Measurements from ENCODE around the gene NUDT2. TPM values are rescaled to one million over a fixed set of nuclear protein-coding genes. Genes with fewer than 3 reads are reported as not detected.

Gene NUDT2
- total RNA-seq, 2 experiments from 2014 or later: 23.8 to 28.0 TPM

DNA sequence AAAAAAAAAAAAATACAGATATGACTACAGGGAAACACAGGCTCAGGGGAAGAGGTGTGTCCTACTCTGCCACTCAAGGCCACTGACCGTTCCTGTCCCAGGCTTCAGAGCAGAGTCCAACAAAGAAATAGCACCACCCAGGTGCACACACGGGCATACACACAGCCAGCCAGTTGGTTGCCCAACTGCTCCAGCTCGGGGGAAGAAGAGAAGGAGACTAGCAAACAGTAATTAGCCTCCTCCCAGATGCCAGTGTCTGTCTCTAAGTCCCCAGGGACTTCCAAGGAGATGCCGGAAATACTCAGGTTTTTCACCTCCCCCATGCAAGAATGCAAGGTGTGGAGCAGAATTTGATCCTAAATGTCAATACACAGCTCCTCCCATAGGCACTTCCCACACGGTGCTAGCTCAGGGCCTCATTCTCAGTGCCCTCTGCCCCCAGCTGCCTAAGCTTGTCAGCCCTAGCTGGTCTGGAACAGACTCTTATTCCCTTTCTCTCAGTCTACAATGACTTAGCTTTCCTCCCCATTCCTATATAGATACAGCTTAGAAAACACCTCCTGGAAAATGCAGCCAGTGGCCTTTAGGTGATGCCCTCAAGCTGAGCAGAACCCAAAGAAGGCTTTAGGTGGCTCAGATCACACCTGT is 45.7 kb downstream of the NUDT2 start:
- intact Hi-C loops (cut with micrococcal nuclease; ENCODE audit: unreplicated experiment): no loop called here
- CTCF ChIA-PET (ENCODE audit: unreplicated experiment): interaction anchor here (0.6 to 1.8 kb wide), 2 partner anchors 42 to 43 kb away, joined by 3 to 6 read pairs; no protein-coding TSS in a partner anchor
- Histone ChIP-seq H3K79me2 (ENCODE audit: insufficient read depth, low read depth, low read length) (no peaks in the 10 kb centered on the region), H3K9me3 (ENCODE audit: low read length) (no peaks in the 10 kb centered on the region), H3K36me3 (ENCODE audit: insufficient read depth, low read length) (no peaks in the 10 kb centered on the region; the same call in 1 of the 2 replicates), H3K27ac (ENCODE audit: low read depth, low read length, poor library complexity, severe bottlenecking) (no peak overlapping the region), H3K4me1 (ENCODE audit: insufficient read depth, low read length, poor library complexity, severe bottlenecking) (peaks cover 29% of the 10 kb centered on the region), H3K9me2 (ENCODE audit: insufficient read depth, low read length) (no peaks in the 10 kb centered on the region), H3K4me3 (ENCODE audit: low read depth, low read length, poor library complexity, severe bottlenecking) (no peak overlapping the region), H4K20me1 (ENCODE audit: insufficient read depth, low read length) (no peaks in the 10 kb centered on the region), H3K4me2 (ENCODE audit: low read length) (peak overlapping the region; percentile 86), H2AFZ (ENCODE audit: low read length) (no peak overlapping the region)
- TF ChIP-seq, protein P1, sequence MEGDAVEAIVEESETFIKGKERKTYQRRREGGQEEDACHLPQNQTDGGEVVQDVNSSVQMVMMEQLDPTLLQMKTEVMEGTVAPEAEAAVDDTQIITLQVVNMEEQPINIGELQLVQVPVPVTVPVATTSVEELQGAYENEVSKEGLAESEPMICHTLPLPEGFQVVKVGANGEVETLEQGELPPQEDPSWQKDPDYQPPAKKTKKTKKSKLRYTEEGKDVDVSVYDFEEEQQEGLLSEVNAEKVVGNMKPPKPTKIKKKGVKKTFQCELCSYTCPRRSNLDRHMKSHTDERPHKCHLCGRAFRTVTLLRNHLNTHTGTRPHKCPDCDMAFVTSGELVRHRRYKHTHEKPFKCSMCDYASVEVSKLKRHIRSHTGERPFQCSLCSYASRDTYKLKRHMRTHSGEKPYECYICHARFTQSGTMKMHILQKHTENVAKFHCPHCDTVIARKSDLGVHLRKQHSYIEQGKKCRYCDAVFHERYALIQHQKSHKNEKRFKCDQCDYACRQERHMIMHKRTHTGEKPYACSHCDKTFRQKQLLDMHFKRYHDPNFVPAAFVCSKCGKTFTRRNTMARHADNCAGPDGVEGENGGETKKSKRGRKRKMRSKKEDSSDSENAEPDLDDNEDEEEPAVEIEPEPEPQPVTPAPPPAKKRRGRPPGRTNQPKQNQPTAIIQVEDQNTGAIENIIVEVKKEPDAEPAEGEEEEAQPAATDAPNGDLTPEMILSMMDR (conservative IDR thresholded peaks at IDR 0.05; ENCODE audit: low read length): peak; percentile 38; the same call in 1 of the 2 replicates
- TF ChIP-seq EZH2phosphoT487 (IDR thresholded peaks at IDR 0.05; ENCODE audit: borderline replicate concordance, low read depth, low read length): no peak
- DNase-seq (ENCODE audit: low spot score): peak; percentile 24
- POLR2A ChIA-PET: interaction anchor here (0.7 kb wide), 1 partner anchor 268 kb away, joined by 3 read pairs; no protein-coding TSS in a partner anchor
- TSS peak; percentile 55 for BruUV-seq (replicated peaks)

DNA sequence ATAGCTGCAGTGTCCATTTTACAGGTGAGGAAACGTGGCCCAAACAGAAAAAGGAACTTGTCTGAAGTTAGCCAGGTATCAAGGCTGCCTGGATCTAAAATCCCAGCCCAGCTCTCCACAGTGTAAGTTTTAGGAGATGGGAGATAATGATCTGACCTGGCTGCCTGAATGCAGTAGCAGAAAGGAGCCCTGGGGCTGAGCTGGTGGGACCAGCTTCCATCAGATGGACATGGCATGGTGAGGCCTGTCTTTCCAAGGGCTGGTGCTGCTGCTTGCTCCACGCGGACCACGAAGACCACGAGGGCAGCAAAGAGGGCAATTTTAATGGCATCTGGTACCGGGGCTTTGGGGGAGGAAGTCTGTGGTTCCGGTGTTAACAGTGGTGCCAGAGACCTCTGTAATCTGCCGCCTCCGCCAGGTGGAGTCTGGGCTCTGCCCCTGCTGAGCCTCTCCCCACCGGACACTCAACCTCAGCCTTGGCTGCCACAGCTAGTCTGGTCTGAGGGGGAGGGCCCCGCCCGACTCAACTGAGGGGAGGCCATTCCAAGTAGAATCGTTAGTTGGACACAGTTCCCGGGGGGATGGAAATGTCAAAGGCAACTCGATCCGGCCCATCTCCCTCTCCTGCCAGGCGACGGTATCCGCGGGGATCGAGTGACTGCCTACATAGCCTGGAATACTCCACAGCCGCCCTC is 46.7 kb downstream of the NUDT2 start:
- no peaks in the 10 kb centered on the region for H3K79me2 ChIP-seq (ENCODE audit: insufficient read depth, low read depth, low read length)
- H3K27ac ChIP-seq (ENCODE audit: low read depth, low read length, poor library complexity, severe bottlenecking): no peak overlapping the region
- H3K36me3 ChIP-seq (ENCODE audit: insufficient read depth, low read length): no peaks in the 10 kb centered on the region; the same call in 1 of the 2 replicates
- H3K4me2 ChIP-seq (ENCODE audit: low read length): peak overlapping the region; percentile 86
- H2AFZ ChIP-seq (ENCODE audit: low read length): peak overlapping the region; percentile 71
- no TSS peak for BruUV-seq (replicated peaks)
- POLR2A ChIA-PET: no interaction called here
- intact Hi-C loops (cut with micrococcal nuclease; ENCODE audit: unreplicated experiment): no loop called here
- no peak for TF ChIP-seq EZH2phosphoT487 (IDR thresholded peaks at IDR 0.05; ENCODE audit: borderline replicate concordance, low read depth, low read length)
- TF ChIP-seq, protein P1 (conservative IDR thresholded peaks at IDR 0.05; ENCODE audit: low read length): peak; percentile 71
- peak; percentile 78 for DNase-seq (ENCODE audit: low spot score)
- no peaks in the 10 kb centered on the region for H3K9me2 ChIP-seq (ENCODE audit: insufficient read depth, low read length)
- peaks cover 38% of the 10 kb centered on the region for H3K4me1 ChIP-seq (ENCODE audit: insufficient read depth, low read length, poor library complexity, severe bottlenecking)
- H3K9me3 ChIP-seq (ENCODE audit: low read length): no peaks in the 10 kb centered on the region
- no peaks in the 10 kb centered on the region for H4K20me1 ChIP-seq (ENCODE audit: insufficient read depth, low read length)
- peak overlapping the region; percentile 76 for H3K4me3 ChIP-seq (ENCODE audit: low read depth, low read length, poor library complexity, severe bottlenecking)
- CTCF ChIA-PET (ENCODE audit: unreplicated experiment): interaction anchor here (1.8 kb wide), 1 partner anchor 44 kb away, joined by 6 read pairs; no protein-coding TSS in a partner anchor
